NCI-H1105 (cell line): ENCODE data around the gene C12orf57.

Experiments
- DNase-seq: peaks from one replicate; lab custom pipeline; 2025; lab: John Stamatoyannopoulos, UW

The C12orf57 gene

GRCh38 chr12:6953442-6954315 lies 9.9 kb downstream of the C12orf57 start:
- no peak for DNase-seq

- no peak for DNase-seq
Measured at GRCh38 chr12:6954316-6955107, 10.7 kb downstream of the C12orf57 start.

GRCh38 chr12:6955108-6956020 lies 11.5 kb downstream of the C12orf57 start:
- no peak for DNase-seq

- no peak for DNase-seq
Measured at GRCh38 chr12:6956021-6956727, 12.4 kb downstream of the C12orf57 start.

- no peak for DNase-seq
Measured at GRCh38 chr12:6957151-6957701, 13.4 kb downstream of the C12orf57 start.

- no peak for DNase-seq
Measured at GRCh38 chr12:6957741-6958608, 14.2 kb downstream of the C12orf57 start.

GRCh38 chr12:6958609-6959057 lies 14.8 kb downstream of the C12orf57 start:
- DNase-seq = no peak

GRCh38 chr12:6959058-6959804 lies 15.4 kb downstream of the C12orf57 start:
- no peak for DNase-seq

GRCh38 chr12:6959805-6960592 lies 16.2 kb downstream of the C12orf57 start:
- no peak for DNase-seq

- no peak for DNase-seq
Measured at GRCh38 chr12:6960593-6961277, 16.9 kb downstream of the C12orf57 start.

GRCh38 chr12:6961278-6961694 lies 17.5 kb downstream of the C12orf57 start:
- no peak for DNase-seq

- peak; percentile 89 for DNase-seq
Measured at GRCh38 chr12:6961695-6962284, 18.0 kb downstream of the C12orf57 start.

- DNase-seq = peak; percentile 89
Measured at GRCh38 chr12:6962285-6963015, 18.6 kb downstream of the C12orf57 start.

GRCh38 chr12:6963016-6963731 lies 19.4 kb downstream of the C12orf57 start:
- peak; percentile 97 for DNase-seq

GRCh38 chr12:6963791-6964413 lies 20.1 kb downstream of the C12orf57 start:
- DNase-seq = peak; percentile 77
